Activated B cell treated with CpG ODN at 0.5 μM for 24 hours (primary cell): ENCODE results near the gene LONP2. TPM values are rescaled to one million over a fixed set of nuclear protein-coding genes. Genes with fewer than 3 reads are reported as not detected.

Experiments
- ATAC-seq: fragments of 200-7000 bp; cut with Tn5 transposase; one replicate; pipeline ENCODE4 v1.10.0; 2021; ENCODE audit warnings: low read depth, mild to moderate bottlenecking, moderate library complexity
- CTCF ChIA-PET: fragments of 350-600 bp; sonication (Branson Sonifier 250); formaldehyde crosslinking; loops from one replicate; lab custom pipeline; 2021; ENCODE audit warnings: antibody characterized with exemption; lab: Charles Lee
- POLR2A ChIA-PET: fragments of 350-600 bp; sonication (Branson Sonifier 250); formaldehyde crosslinking; loops from one replicate; lab custom pipeline; 2021; ENCODE audit warnings: antibody characterized with exemption; lab: Charles Lee
- DNase-seq: peaks from one replicate; pipeline ENCODE4 v3.0.0; 2022
- H3K27ac Mint-ChIP-seq: one replicate; pipeline ENCODE4 v1.8.0; 2020; ENCODE audit warnings: mixed read lengths
- H3K27me3 Mint-ChIP-seq: one replicate; pipeline ENCODE4 v1.8.0; 2021; ENCODE audit warnings: mixed read lengths
- H3K36me3 Mint-ChIP-seq: one replicate; pipeline ENCODE4 v1.8.0; 2021; ENCODE audit warnings: low read depth, mixed read lengths
- H3K4me1 Mint-ChIP-seq: one replicate; pipeline ENCODE4 v1.8.0; 2021; ENCODE audit warnings: mixed read lengths
- H3K4me3 Mint-ChIP-seq: one replicate; pipeline ENCODE4 v1.8.0; 2020; ENCODE audit warnings: mild to moderate bottlenecking, mixed read lengths
- H3K9me3 Mint-ChIP-seq: one replicate; pipeline ENCODE4 v1.8.0; 2020; ENCODE audit warnings: mixed read lengths
- CTCF ChIP-seq: fragments of 200-600 bp; IDR thresholded peaks from one replicate; pipeline ENCODE4 v1.8.0; 2022; ENCODE audit warnings: antibody characterized with exemption, mild to moderate bottlenecking
- intact Hi-C: fragments of 100-400 bp; cut with micrococcal nuclease; formaldehyde crosslinking; loops from one replicate; pipeline ENCODE4 v1.15.1; 2024
- total RNA-seq: library from RNA; stranded (reverse); gene quantifications from 2 replicates; pipeline ENCODE4 v1.2.3, GENCODE V29; 2022

Gene LONP2
- total RNA-seq, 1 donor from 2014 or later = 72.7 TPM

DNA sequence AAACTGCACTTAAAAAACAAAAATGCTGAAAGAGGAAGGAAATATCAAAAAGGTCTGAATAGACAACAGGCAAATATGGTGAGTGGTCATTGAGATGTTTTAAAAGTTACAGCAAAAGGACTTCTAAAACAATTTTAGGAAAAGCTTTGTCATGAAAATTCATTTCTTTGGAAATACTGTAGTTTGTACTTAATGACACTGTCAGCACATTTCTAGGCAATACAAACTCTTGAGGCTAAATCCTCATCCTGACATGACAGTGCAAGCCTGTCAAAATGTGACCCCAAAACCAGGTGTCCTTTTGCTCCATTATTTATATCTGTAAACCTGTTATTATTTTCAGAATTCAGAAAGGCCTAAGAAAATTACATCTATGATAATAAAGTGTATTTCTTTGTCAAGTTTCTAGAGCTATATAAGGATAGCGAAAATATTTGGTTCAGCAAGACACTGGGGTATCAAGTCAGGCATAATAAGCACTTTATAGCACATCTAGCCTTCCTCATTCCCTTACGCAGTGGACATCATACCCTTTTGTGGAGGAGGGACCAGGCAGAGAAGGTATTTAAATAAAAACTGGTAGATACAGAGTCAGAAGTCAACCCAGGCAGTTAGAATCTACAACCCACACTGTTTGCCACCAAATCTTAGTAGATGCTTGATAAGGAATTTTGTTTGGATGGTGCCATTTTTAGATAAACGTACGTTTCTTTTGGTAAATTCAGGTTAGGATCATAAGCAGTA is 112.7 kb downstream of the LONP2 start:
- no peak for TF ChIP-seq CTCF
- Mint-ChIP-seq H3K36me3 (peaks cover 43% of the 10 kb centered on the region), H3K4me3 (no peak overlapping the region), H3K27ac (peak overlapping the region; percentile 3), H3K27me3 (no peaks in the 10 kb centered on the region), H3K4me1 (peaks cover 46% of the 10 kb centered on the region), H3K9me3 (no peaks in the 10 kb centered on the region)
- no peak for ATAC-seq
- CTCF ChIA-PET = interaction anchor here (1.3 to 6.6 kb wide), 4 partner anchors 27 to 273 kb away, joined by 3 to 74 read pairs (median 32); no protein-coding TSS in a partner anchor
- DNase-seq = no peak
- intact Hi-C loops = no loop called here
- POLR2A ChIA-PET = interaction anchor here (0.7 to 2.2 kb wide), 2 partner anchors 10 to 62 kb away, joined by 3 to 10 read pairs; no protein-coding TSS in a partner anchor

DNA sequence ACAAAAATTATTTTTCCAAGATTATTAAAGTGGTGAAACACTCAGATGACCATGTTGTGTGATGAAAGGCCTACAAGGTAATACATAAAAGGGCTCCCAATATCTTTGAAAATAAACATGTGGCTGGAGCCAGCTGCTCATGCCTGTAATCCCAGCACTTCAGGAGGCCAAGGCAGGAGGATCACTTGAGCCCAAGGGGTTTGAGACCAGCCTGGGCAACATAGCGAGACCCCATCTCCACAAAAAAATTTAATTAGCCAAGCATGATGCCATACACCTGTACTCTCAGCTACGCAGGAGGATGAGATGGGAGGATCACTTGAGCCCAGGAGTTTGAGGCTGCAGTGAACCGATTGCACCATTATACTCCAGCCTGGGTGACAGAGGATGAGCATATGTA is 114.3 kb downstream of the LONP2 start:
- Mint-ChIP-seq H3K4me3 (no peak overlapping the region), H3K36me3 (peaks cover 40% of the 10 kb centered on the region), H3K4me1 (peaks cover 48% of the 10 kb centered on the region), H3K27ac (no peak overlapping the region), H3K27me3 (no peaks in the 10 kb centered on the region), H3K9me3 (no peaks in the 10 kb centered on the region)
- intact Hi-C loops = no loop called here
- ChIA-PET CTCF (interaction anchor here (6.6 kb wide), 1 partner anchor 264 kb away, joined by 74 read pairs; no protein-coding TSS in a partner anchor), POLR2A (no interaction called here)
- no peak for DNase-seq
- TF ChIP-seq CTCF = no peak
- ATAC-seq = no peak

DNA sequence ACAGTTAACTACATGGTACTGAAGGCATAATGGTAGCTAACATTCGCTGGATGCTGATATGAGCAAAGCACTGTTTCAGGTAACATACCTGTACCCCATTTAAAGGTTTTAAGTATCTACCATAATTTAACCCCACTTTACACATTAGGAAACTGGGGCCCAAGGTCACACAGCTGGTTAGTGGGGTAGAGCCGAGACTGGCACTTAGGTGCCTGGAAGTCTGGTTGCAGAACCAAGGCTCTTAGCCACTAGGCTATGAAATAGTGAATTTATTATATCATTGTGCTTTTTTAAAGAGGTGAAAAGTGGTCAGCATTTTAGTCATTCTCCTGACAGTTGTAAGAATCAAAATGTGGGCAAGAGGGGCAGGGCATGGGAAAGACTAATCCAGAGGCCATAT is 115.9 kb downstream of the LONP2 start:
- Mint-ChIP-seq H3K9me3 (no peaks in the 10 kb centered on the region), H3K36me3 (peaks cover 33% of the 10 kb centered on the region), H3K4me3 (no peak overlapping the region), H3K27me3 (no peaks in the 10 kb centered on the region), H3K4me1 (peaks cover 55% of the 10 kb centered on the region), H3K27ac (no peak overlapping the region)
- DNase-seq = no peak
- intact Hi-C loops = no loop called here
- ATAC-seq = no peak
- POLR2A ChIA-PET = interaction anchor here (1.4 kb wide), 1 partner anchor 26 kb away, joined by 4 read pairs; the partner anchor contains the start of gene SIAH1
- CTCF ChIA-PET = interaction anchor here (0.9 kb wide), 2 partner anchors 263 to 270 kb away, joined by 3 read pairs; no protein-coding TSS in a partner anchor
- no peak for TF ChIP-seq CTCF

GRCh38 chr16:48361012-48361411 is 116.9 kb downstream of the LONP2 start:
- intact Hi-C loops = no loop called here
- H3K27ac Mint-ChIP-seq = no peak overlapping the region
- POLR2A ChIA-PET = no interaction called here

More at GRCh38 chr16:48361012-48361411, 116.9 kb downstream of the LONP2 start:
- H3K9me3 Mint-ChIP-seq = no peaks in the 10 kb centered on the region
- TF ChIP-seq CTCF = no peak
- no peak for DNase-seq
- CTCF ChIA-PET = interaction anchor here (0.9 to 1.4 kb wide), 2 partner anchors 269 kb away, joined by 3 to 6 read pairs; no protein-coding TSS in a partner anchor
- ATAC-seq = no peak
- no peaks in the 10 kb centered on the region for H3K27me3 Mint-ChIP-seq
- H3K4me3 Mint-ChIP-seq = no peak overlapping the region
- peaks cover 26% of the 10 kb centered on the region for H3K36me3 Mint-ChIP-seq
- H3K4me1 Mint-ChIP-seq = peaks cover 55% of the 10 kb centered on the region
